Activated CD4-positive, alpha-beta T cell treated with anti-CD3 and anti-CD28 coated beads, Interleukin-2, amount 50 U/mL, for 4 hours (primary cell): ENCODE measurements around the gene UGT1A4.
"Not testable (repeated sequence)": the region's sequence is repeated elsewhere in the genome, so short reads cannot be mapped to it uniquely, and the experiment has no call there.

Source experiments
- DNase-seq, 2 experiments: peaks; one replicate each; pipeline ENCODE4 v3.0.0-alpha.2; 2020

Gene UGT1A4

DNA sequence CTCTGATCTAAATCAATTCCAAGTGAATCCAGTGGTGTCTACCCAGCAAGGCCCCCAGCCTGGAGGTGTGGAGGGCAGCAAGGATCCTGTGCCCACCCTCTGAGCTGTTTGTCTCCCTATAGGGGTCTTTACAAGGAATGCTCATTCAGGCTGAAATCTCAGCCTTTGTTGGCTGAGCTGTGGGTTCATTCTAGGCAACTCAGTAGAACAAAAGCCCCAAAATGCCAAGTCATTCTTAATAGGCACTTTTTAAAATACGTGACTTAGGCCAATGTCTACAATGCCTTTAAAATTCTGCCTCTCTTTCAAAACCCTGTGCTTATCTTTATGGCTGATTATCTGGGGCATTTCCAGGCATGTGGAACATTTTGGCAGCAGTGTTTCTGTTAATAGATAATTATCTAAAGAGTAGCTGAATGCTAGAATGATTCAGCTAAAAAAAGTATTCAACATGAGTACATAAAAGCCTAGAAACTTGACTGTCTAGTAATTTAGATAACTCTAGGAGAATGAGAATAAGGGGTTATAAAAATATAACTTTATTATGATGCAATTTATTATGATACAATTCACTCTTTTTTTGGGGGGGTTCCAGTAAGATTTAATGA is 18.4 kb upstream of the UGT1A4 start:
- no peak for DNase-seq

- DNase-seq = not testable (repeated sequence)
Observed at GRCh38 chr2:233700842-233701241, 17.7 kb upstream of the UGT1A4 start.

- no peak for DNase-seq
Observed at GRCh38 chr2:233702238-233702637, 16.3 kb upstream of the UGT1A4 start.

GRCh38 chr2:233705911-233706506 is 12.5 kb upstream of the UGT1A4 start:
- no peak for DNase-seq

GRCh38 chr2:233706720-233707119 is 11.8 kb upstream of the UGT1A4 start:
- no peak for DNase-seq

- no peak for DNase-seq
Observed at GRCh38 chr2:233707940-233708644, 10.4 kb upstream of the UGT1A4 start.

DNA sequence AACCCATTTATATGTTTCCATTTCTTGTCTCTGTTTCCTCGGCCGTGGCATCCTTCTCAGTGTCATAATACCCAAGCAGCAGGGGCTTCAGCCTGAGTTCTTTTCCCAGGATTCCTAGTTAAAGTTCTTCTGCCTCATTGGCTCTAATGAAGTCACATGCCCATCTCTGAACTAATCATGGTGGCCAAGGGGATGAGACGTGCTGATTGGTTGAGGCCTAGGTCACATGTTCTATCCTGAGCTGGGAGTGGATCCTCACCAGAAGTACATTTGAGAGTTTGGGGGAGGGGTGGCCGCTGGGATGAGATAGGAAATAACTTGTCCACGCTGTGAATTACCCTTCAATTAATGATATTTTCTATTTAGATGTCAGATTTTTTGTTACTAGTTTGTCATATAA is 9.6 kb upstream of the UGT1A4 start:
- DNase-seq = no peak

- peak; percentile 58 to 60 for DNase-seq
Observed at GRCh38 chr2:233711312-233712008, 7.1 kb upstream of the UGT1A4 start.

DNA sequence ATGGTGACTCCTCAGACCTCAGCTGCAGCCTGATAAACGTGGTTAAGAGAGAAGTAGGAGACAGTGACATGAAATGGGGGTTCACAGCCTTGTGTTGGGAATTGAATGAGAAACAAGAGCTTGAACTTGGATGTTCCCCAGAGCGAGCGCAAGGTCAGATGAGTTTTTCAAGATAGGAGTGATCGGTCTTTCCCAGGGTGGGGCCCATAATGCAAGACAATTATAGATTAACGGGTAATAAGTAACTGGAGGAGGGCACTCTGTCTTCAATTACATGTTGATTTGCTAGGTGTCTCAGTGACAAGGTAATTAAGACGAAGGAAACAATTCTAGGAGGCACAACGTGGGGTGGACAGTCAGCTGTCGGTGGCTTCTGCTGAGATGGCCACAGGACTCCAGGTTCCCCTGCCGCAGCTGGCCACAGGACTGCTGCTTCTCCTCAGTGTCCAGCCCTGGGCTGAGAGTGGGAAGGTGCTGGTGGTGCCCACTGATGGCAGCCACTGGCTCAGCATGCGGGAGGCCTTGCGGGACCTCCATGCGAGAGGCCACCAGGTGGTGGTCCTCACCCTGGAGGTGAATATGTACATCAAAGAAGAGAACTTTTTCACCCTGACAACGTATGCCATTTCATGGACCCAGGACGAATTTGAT is 5.8 kb upstream of the UGT1A4 start, which contains the start of gene UGT1A5:
Gene UGT1A5 (plus strand): TSS at position 297 of the 651 bp plus-strand sequence. CDS start 85 bp downstream, at position 382.
- DNase-seq = no peak

- no peak for DNase-seq
Observed at GRCh38 chr2:233713262-233713615, 5.3 kb upstream of the UGT1A4 start.

DNA sequence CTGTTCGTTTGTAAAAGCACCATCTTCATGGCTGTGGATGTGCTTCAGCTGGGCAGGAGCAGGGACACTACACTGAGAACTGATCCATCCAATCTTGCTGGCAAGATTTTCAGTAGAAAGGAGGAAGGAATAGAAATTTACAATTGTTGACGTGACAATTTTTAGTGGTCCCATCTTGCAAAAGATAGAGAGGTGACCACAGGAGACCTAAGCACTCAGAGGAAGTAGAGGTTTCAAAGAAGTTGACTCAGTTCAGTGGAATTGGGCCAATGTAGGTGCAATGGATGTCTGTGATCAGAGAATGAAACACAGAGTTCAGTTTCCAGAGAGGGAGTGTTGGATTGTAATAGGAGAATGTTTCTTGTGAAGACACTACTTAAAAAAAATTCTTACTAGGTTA is 4.4 kb upstream of the UGT1A4 start:
- no peak for DNase-seq

- no peak for DNase-seq
Observed at GRCh38 chr2:233728723-233729301, 10.3 kb downstream of the UGT1A4 start, which contains the start of gene UGT1A3. Gene UGT1A3 (plus strand): TSS chr2:233729042. CDS start chr2:233729127, 85 bp downstream.

- not testable (repeated sequence) for DNase-seq
Observed at GRCh38 chr2:233736868-233737653, 18.5 kb downstream of the UGT1A4 start.

DNA sequence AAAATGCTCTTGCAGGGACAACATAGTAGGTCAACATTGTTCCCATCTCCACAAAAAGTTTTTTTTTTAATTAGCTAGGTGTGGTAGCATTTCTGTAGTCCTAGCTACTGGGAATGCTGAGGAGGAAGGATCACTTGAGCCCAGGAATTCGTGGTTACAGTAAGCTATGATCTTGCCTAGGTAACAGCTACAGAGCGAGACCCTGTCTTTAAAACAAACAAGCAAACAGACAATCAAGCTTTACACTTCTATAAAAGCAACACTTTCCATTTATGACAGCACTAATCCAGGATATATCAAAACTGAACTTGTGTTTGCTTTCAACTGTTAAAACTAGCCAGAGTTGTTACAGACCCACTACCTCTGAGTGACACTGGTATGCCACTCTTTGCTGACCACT is 22.3 kb downstream of the UGT1A4 start:
- no peak for DNase-seq

DNA sequence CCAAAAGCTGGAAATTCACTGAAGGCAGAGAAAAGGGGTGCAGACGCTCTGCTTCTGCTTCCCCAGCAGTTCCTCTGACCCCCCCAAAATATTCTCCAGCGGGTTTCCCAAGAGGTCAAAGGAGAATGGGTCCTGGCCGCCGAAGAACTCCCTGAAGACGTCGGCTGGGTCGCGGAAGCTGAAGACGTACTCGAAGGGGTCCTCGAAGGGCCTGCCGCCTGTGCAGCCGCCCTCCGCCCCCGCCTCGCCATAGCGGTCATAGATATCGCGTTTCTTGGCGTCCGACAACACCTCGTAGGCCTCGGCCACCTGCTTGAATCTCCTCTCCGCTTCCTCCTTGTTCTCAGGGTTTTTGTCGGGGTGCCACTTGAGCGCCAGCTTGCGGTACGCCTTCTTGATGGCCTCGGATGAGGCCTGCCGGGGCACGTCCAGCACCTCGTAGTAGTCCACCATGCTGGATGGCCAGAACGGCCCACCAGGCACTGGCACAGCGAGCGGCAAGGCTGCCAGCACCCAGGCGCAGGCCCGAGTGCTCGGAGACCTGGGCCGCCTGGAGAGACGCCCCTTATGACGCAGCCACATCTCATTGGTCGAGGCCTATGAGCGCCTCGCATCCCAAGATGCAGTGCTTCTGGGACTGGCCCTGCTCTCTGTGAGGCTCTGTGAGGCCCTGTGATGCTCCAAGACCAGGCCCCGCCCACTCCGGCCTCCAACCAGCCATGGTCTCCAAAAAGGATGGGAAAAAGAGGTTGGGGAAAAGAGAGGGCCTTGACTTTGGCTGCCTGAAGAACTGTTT is 25.1 kb downstream of the UGT1A4 start:
- no peak for DNase-seq

- no peak for DNase-seq
Observed at GRCh38 chr2:233745073-233745755, 26.7 kb downstream of the UGT1A4 start.

DNA sequence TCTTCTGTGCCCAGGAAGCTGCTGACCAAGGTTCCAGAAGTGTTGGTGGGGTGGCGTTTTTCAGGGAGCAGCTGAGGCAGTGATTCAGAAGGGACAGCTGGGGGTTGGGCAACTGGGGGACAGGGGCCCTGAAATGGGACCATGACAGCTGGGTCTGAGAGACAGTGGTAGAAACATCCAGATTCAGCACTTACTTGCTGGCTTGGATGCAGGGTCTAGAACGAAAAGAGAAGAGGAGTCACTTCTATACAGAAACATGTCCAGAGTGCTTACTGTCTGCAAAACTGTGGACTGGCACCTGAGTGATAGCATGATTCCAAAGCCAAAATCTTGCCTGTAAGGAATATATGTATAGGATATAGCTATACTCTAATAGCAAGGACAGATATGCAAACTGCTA is 27.3 kb downstream of the UGT1A4 start:
- DNase-seq = not testable (repeated sequence)

DNA sequence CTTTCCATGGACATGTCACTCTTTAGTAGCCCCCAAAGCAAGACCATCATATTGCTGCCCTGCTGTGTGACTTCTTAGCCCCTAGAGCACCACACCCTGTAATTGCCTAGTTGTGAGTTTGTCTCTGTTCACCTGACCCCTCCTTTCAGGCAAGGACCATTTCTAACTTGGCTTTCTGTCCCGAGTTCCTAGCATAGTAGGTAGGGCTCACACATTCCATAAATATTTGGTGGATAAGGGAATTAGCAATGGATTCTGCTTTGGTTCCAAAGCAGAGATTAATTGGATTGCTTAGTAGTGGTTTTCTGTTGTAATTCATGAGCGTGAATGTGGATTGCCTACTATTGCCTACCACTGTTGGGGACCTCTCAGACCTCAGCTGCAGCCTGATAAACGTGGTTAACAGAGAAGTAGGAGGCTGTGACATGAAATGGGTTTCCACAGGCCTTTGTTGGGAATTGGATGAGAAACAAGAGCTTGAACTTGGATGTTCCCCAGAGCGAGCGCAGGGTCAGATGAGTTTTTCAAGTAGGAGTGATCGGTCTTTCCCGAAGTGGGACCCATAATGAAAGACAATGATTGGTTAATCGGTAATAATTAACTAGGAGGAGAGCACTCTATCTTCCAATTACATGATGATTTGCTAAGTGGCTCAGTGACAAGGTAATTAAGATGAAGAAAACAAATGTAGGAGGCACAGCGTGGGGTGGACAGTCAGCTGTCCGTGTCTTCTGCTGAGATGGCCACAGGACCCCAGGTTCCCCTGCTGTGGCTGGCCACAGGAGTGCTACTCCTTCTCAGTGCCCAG is 28.1 kb downstream of the UGT1A4 start:
- DNase-seq = no peak

GRCh38 chr2:233747283-233747544 is 28.7 kb downstream of the UGT1A4 start:
- DNase-seq = no peak

GRCh38 chr2:233750689-233751088 is 32.2 kb downstream of the UGT1A4 start:
- DNase-seq = not testable (repeated sequence)
